ENCODE results near the gene ITM2B.

DNA sequence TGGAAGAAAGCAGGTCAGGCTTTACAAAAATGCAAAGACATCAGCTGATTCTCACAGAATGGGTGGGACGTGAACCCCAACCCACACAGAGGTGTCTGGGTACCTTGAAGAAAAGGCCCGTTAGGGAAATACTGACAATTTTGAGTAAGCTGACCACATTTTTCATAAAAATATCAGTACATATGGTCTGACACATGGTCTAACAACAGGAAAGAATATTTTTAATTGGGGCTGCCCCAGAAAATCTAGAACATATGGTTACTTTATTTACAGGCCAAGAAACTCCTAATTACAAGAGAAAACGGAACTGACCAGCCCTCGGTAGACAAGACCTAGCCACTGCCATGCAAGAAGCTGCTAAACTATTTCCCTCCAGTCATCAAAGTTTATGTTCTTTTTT lies 48.7 kb upstream of the ITM2B start:
- no peak for TF ChIP-seq EZH2 (IDR thresholded peaks at IDR 0.05; ENCODE audit: low read length, unreplicated experiment)
- TF ChIP-seq, protein P1, sequence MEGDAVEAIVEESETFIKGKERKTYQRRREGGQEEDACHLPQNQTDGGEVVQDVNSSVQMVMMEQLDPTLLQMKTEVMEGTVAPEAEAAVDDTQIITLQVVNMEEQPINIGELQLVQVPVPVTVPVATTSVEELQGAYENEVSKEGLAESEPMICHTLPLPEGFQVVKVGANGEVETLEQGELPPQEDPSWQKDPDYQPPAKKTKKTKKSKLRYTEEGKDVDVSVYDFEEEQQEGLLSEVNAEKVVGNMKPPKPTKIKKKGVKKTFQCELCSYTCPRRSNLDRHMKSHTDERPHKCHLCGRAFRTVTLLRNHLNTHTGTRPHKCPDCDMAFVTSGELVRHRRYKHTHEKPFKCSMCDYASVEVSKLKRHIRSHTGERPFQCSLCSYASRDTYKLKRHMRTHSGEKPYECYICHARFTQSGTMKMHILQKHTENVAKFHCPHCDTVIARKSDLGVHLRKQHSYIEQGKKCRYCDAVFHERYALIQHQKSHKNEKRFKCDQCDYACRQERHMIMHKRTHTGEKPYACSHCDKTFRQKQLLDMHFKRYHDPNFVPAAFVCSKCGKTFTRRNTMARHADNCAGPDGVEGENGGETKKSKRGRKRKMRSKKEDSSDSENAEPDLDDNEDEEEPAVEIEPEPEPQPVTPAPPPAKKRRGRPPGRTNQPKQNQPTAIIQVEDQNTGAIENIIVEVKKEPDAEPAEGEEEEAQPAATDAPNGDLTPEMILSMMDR (conservative IDR thresholded peaks at IDR 0.05; ENCODE audit: low read depth, low read length): no peak
- no peak for TF ChIP-seq EZH2phosphoT487 (IDR thresholded peaks at IDR 0.05; ENCODE audit: borderline replicate concordance, low read length)
